Measurements from ENCODE around the gene SOX5. TPM values are rescaled to one million over a fixed set of nuclear protein-coding genes. Genes with fewer than 3 reads are reported as not detected.

SOX5 gene
- polyA plus RNA-seq, 1 of the 3 experiments (the other 2 are of a cell fraction): 0.21 TPM

GRCh38 chr12:23581913-23582312 lies 367.6 kb downstream of the SOX5 start:
- TF ChIP-seq FOSL2 (IDR thresholded peaks at IDR 0.05; ENCODE audit: borderline replicate concordance, low read depth): no peak
- no peak for TF ChIP-seq RFX5 (IDR thresholded peaks at IDR 0.05; ENCODE audit: low read length)
- no peak for TF ChIP-seq MEF2A (IDR thresholded peaks at IDR 0.05; ENCODE audit: borderline replicate concordance, low read depth)
- TF ChIP-seq REST (IDR thresholded peaks at IDR 0.05; ENCODE audit: low read depth, low read length): no peak
- no peak for TF ChIP-seq TEAD4 (IDR thresholded peaks at IDR 0.05; ENCODE audit: borderline replicate concordance, insufficient read depth)
- TF ChIP-seq TAF1 (IDR thresholded peaks at IDR 0.05; ENCODE audit: borderline replicate concordance, low read depth, low read length): no peak
- no peak overlapping the region for H2AFZ ChIP-seq (ENCODE audit: low read depth)
- CTCF ChIA-PET: interaction anchor here (1.5 kb wide), 1 partner anchor 10 kb away, joined by 6 read pairs; no protein-coding TSS in a partner anchor
- DNase-seq: no peak
- no peak overlapping the region for H3K4me3 ChIP-seq (ENCODE audit: low read depth in 2 of 2, low read length in 1 of 2)
- POLR2A ChIA-PET: no interaction called here
- no peaks in the 10 kb centered on the region for H3K79me2 ChIP-seq (ENCODE audit: insufficient read depth)
- no peaks in the 10 kb centered on the region for H3K9me3 ChIP-seq
- H3K9ac ChIP-seq: no peak overlapping the region
- WGBS (ENCODE audit: low lambda C conversion rate): 62% methylated on average over 3 of the region's 3 CpGs
- no peaks in the 10 kb centered on the region for H3F3A ChIP-seq (replicated peaks; ENCODE audit: insufficient read depth)
- H4K20me1 ChIP-seq (ENCODE audit: insufficient read depth): no peaks in the 10 kb centered on the region
- no peaks in the 10 kb centered on the region for H3K9me2 ChIP-seq
- H3K36me3 ChIP-seq (replicated peaks in 1 of 2; ENCODE audit: control insufficient read depth in 1 of 2, insufficient read depth in 2 of 2, low read length in 1 of 2): no peaks in the 10 kb centered on the region
- H3K27ac ChIP-seq (ENCODE audit: low read depth in 2 of 2, low read length in 1 of 2): no peak overlapping the region
- H3K27me3 ChIP-seq (ENCODE audit: insufficient read depth): no peaks in the 10 kb centered on the region
- no peak overlapping the region for H3K4me2 ChIP-seq
- H3K4me1 ChIP-seq (ENCODE audit: control insufficient read depth in 1 of 2, insufficient read depth in 2 of 2, low read depth in 1 of 2, low read length in 1 of 2): no peaks in the 10 kb centered on the region

GRCh38 chr12:23579257-23579656 lies 370.2 kb downstream of the SOX5 start:
- no peaks in the 10 kb centered on the region for H3K4me1 ChIP-seq (ENCODE audit: control insufficient read depth in 1 of 2, insufficient read depth in 2 of 2, low read depth in 1 of 2, low read length in 1 of 2)
- no peak for DNase-seq
- TF ChIP-seq TCF12 (IDR thresholded peaks at IDR 0.05): no peak
- ChIA-PET CTCF (no interaction called here), POLR2A (no interaction called here)
- H3K9ac ChIP-seq: no peak overlapping the region
- H3K9me3 ChIP-seq: no peaks in the 10 kb centered on the region
- no peaks in the 10 kb centered on the region for H3K9me2 ChIP-seq
- no peaks in the 10 kb centered on the region for H3K36me3 ChIP-seq (replicated peaks in 1 of 2; ENCODE audit: control insufficient read depth in 1 of 2, insufficient read depth in 2 of 2, low read length in 1 of 2)
- no peak overlapping the region for H3K4me3 ChIP-seq (ENCODE audit: low read depth in 2 of 2, low read length in 1 of 2)
- no peak overlapping the region for H3K4me2 ChIP-seq
- H4K20me1 ChIP-seq (ENCODE audit: insufficient read depth): no peaks in the 10 kb centered on the region
- H2AFZ ChIP-seq (ENCODE audit: low read depth): no peak overlapping the region
- no peaks in the 10 kb centered on the region for H3K27me3 ChIP-seq (ENCODE audit: insufficient read depth)
- no peaks in the 10 kb centered on the region for H3K79me2 ChIP-seq (ENCODE audit: insufficient read depth)
- H3F3A ChIP-seq (replicated peaks; ENCODE audit: insufficient read depth): no peaks in the 10 kb centered on the region
- no peak overlapping the region for H3K27ac ChIP-seq (ENCODE audit: low read depth in 2 of 2, low read length in 1 of 2)
- 25% methylated on average over 1 of the region's 1 CpG for WGBS (ENCODE audit: low lambda C conversion rate)

- H3K4me2 ChIP-seq: no peak overlapping the region
- no peak for DNase-seq
- H3K9me2 ChIP-seq: no peaks in the 10 kb centered on the region
- no peak overlapping the region for H2AFZ ChIP-seq (ENCODE audit: low read depth)
- no peaks in the 10 kb centered on the region for H3K4me1 ChIP-seq (ENCODE audit: control insufficient read depth in 1 of 2, insufficient read depth in 2 of 2, low read depth in 1 of 2, low read length in 1 of 2)
- no peaks in the 10 kb centered on the region for H3K36me3 ChIP-seq (replicated peaks in 1 of 2; ENCODE audit: control insufficient read depth in 1 of 2, insufficient read depth in 2 of 2, low read length in 1 of 2)
- WGBS (ENCODE audit: low lambda C conversion rate): 28% methylated on average over 2 of the region's 2 CpGs
- no peaks in the 10 kb centered on the region for H3F3A ChIP-seq (replicated peaks; ENCODE audit: insufficient read depth)
- no peaks in the 10 kb centered on the region for H3K27me3 ChIP-seq (ENCODE audit: insufficient read depth)
- H4K20me1 ChIP-seq (ENCODE audit: insufficient read depth): no peaks in the 10 kb centered on the region
- no peaks in the 10 kb centered on the region for H3K9me3 ChIP-seq
- H3K79me2 ChIP-seq (ENCODE audit: insufficient read depth): no peaks in the 10 kb centered on the region
- CTCF ChIA-PET: interaction anchor here (1.1 kb wide), 1 partner anchor 1144 kb away, joined by 3 read pairs; no protein-coding TSS in a partner anchor
- H3K9ac ChIP-seq: no peak overlapping the region
- no peak overlapping the region for H3K4me3 ChIP-seq (ENCODE audit: low read depth in 2 of 2, low read length in 1 of 2)
- H3K27ac ChIP-seq (ENCODE audit: low read depth in 2 of 2, low read length in 1 of 2): no peak overlapping the region
- POLR2A ChIA-PET: no interaction called here
- TF ChIP-seq TAF1 (IDR thresholded peaks at IDR 0.05; ENCODE audit: borderline replicate concordance, low read depth, low read length) (no peak), ZBTB33 (IDR thresholded peaks at IDR 0.05; ENCODE audit: borderline replicate concordance, low read depth) (no peak), RAD21 (IDR thresholded peaks at IDR 0.05; ENCODE audit: low read length) (no peak), RFX5 (IDR thresholded peaks at IDR 0.05; ENCODE audit: low read length) (no peak), IRF3 (IDR thresholded peaks at IDR 0.05; ENCODE audit: low read depth, low read length) (no peak), RXRA (IDR thresholded peaks at IDR 0.05; ENCODE audit: borderline replicate concordance, low read depth) (no peak), EZH2phosphoT487 (IDR thresholded peaks at IDR 0.05; ENCODE audit: borderline replicate concordance, low read depth) (no peak), FOXJ3 (CRISPR knock-in tag; IDR thresholded peaks at IDR 0.05) (no peak), MXI1 (IDR thresholded peaks at IDR 0.05; ENCODE audit: low read depth, low read length) (no peak), EP300 (IDR thresholded peaks at IDR 0.05; ENCODE audit: borderline replicate concordance in 1 of 2, low read depth in 1 of 2, low read length in 1 of 2) (no peak), CHD2 (IDR thresholded peaks at IDR 0.05; ENCODE audit: low read length, partially characterized antibody) (no peak)
These were observed 373.1 kb downstream of the SOX5 start for GRCh38 chr12:23576372-23576771.

Data from SK-N-SH (cell line).